22Rv1 (cell line): Measurements from ENCODE around the gene CSGALNACT2.
A peak's percentile ranks its signal among the peaks of the same experiment; 100 is the strongest.

Source experiments
- CTCF ChIP-seq: fragments of 450-650 bp; IDR thresholded peaks from 2 replicates; pipeline ENCODE4 v1.5.1; 2017; ENCODE audit warnings: mild to moderate bottlenecking
- ZFX ChIP-seq: fragments of 450-650 bp; IDR thresholded peaks from 2 replicates; pipeline ENCODE4 v1.6.1; 2017; ENCODE audit warnings: antibody characterized with exemption, borderline replicate concordance

GRCh38 chr10:43202224-43202656 is 64.0 kb downstream of the CSGALNACT2 start:
- peak; percentile 79 for TF ChIP-seq CTCF
- TF ChIP-seq ZFX = no peak
